ENCODE measurements around the gene DARS2.

DNA sequence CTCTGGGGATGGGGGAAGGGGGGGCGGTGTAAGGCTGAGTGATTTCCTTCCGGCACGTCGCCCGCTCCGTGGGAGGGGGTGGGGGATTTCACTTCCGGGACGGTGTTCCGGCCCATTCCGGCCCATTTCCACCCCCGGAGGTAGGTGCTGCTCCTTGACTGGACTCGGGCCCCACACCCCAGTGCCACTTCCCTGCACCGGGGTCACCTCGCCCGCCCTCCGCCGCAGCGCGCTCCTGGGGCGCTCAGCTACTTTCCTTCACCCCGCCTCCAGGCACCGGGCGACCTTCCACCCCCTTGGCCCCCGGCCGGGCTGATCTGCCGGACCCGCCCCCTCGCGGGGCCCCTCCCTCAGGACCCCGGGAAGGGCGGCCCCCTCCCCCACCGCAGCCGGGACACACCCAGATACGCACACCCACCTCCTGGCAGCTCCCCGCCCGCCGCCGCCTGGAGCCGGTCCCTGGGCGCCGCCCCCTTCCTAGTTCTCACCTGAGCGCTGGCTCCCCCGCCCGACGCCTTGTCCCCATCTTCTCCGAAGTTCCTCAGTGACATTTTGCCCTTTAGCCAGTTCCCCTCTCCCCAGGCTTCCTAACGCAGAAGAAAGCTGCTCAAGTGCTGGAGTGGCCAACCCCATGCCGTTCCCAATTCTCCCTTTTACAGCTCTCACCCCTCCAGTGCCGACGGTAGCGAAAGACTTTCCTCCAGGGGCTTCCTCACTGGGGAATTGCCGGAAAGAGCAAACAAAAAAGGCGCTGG, 44.0 kb downstream of the DARS2 start, which contains the start of gene ZBTB37:
- no peak for TF ChIP-seq TAF1 (IDR thresholded peaks at IDR 0.05; ENCODE audit: borderline replicate concordance, insufficient read depth, low read length)
- no peak for TF ChIP-seq POLR2AphosphoS5 (IDR thresholded peaks at IDR 0.05; ENCODE audit: low read depth, low read length)
- 0 out of 2 replicates have a peak, but pooled peaks have one; percentile 25 for TF ChIP-seq SIN3A (IDR thresholded peaks at IDR 0.05; ENCODE audit: borderline replicate concordance, insufficient read depth, low read length)
- TF ChIP-seq, protein P1, sequence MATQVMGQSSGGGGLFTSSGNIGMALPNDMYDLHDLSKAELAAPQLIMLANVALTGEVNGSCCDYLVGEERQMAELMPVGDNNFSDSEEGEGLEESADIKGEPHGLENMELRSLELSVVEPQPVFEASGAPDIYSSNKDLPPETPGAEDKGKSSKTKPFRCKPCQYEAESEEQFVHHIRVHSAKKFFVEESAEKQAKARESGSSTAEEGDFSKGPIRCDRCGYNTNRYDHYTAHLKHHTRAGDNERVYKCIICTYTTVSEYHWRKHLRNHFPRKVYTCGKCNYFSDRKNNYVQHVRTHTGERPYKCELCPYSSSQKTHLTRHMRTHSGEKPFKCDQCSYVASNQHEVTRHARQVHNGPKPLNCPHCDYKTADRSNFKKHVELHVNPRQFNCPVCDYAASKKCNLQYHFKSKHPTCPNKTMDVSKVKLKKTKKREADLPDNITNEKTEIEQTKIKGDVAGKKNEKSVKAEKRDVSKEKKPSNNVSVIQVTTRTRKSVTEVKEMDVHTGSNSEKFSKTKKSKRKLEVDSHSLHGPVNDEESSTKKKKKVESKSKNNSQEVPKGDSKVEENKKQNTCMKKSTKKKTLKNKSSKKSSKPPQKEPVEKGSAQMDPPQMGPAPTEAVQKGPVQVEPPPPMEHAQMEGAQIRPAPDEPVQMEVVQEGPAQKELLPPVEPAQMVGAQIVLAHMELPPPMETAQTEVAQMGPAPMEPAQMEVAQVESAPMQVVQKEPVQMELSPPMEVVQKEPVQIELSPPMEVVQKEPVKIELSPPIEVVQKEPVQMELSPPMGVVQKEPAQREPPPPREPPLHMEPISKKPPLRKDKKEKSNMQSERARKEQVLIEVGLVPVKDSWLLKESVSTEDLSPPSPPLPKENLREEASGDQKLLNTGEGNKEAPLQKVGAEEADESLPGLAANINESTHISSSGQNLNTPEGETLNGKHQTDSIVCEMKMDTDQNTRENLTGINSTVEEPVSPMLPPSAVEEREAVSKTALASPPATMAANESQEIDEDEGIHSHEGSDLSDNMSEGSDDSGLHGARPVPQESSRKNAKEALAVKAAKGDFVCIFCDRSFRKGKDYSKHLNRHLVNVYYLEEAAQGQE (IDR thresholded peaks at IDR 0.05; ENCODE audit: insufficient read depth in 1 of 2, low read depth in 2 of 2, low read length in 2 of 2) = 0 out of 4 replicates have a peak, but pooled peaks of 1 of the 2 experiments have one; percentile 17
